Activated T-cell treated with anti-CD3 and anti-CD28 coated beads, Interleukin-2, amount 50 U/mL, for 72 hours (primary cell): ENCODE measurements around the gene PIERCE2. TPM values are rescaled to one million over a fixed set of nuclear protein-coding genes. Genes with fewer than 3 reads are reported as not detected.
"Not testable (repeated sequence)": the region's sequence is repeated elsewhere in the genome, so short reads cannot be mapped to it uniquely, and the experiment has no call there.

Source experiments
- ATAC-seq, 2 donors: fragments of 150-1000 bp; cut with Tn5 transposase; replicated peaks in 1 of 2; 2 replicates each; pipeline ENCODE4 v1.10.0; 2021; ENCODE audit warnings: moderate library complexity in 2 of 2, mild to moderate bottlenecking in 1 of 2
- DNase-seq, 2 donors: peaks; one replicate each; pipeline ENCODE4 v3.0.0; 2021 to 2022; ENCODE audit warnings: mixed read lengths in 1 of 2
- H3K27ac Mint-ChIP-seq: one replicate; pipeline ENCODE4 v1.8.0; 2022; ENCODE audit warnings: mild to moderate bottlenecking, moderate library complexity, mixed read lengths
- H3K27me3 Mint-ChIP-seq: one replicate; pipeline ENCODE4 v1.8.0; 2022; ENCODE audit warnings: low read depth, mixed read lengths
- H3K36me3 Mint-ChIP-seq, 2 donors: one replicate each; pipeline ENCODE4 v1.8.0; 2022; ENCODE audit warnings: mixed read lengths in 2 of 2, mild to moderate bottlenecking in 1 of 2; ENCODE audit not compliant: insufficient read depth in 2 of 2
- H3K4me1 Mint-ChIP-seq: one replicate; pipeline ENCODE4 v1.8.0; 2022; ENCODE audit warnings: low read depth, mixed read lengths
- H3K4me3 Mint-ChIP-seq, 2 donors: one replicate each; pipeline ENCODE4 v1.8.0; 2022; ENCODE audit warnings: mild to moderate bottlenecking in 2 of 2, mixed read lengths in 2 of 2, moderate library complexity in 2 of 2
- H3K9me3 Mint-ChIP-seq, 2 donors: one replicate each; pipeline ENCODE4 v1.8.0; 2022; ENCODE audit warnings: mixed read lengths in 2 of 2
- total RNA-seq, 2 donors: library from RNA; stranded (reverse); gene quantifications; one replicate each; pipeline ENCODE4 v1.2.3, GENCODE V29; 2022

PIERCE2 gene
- total RNA-seq, 2 donors from 2014 or later, result 0.69 TPM; not detected in 1

- not testable (repeated sequence) for H3K36me3 Mint-ChIP-seq, H3K4me3 Mint-ChIP-seq, H3K4me1 Mint-ChIP-seq, H3K27me3 Mint-ChIP-seq, DNase-seq, ATAC-seq, H3K27ac Mint-ChIP-seq, H3K9me3 Mint-ChIP-seq
Observed at GRCh38 chr15:55447030-55447394, 38.7 kb downstream of the PIERCE2 start.

GRCh38 chr15:55457401-55458022, 49.2 kb downstream of the PIERCE2 start:
- Mint-ChIP-seq H3K36me3 (peaks cover 4 to 12% of the 10 kb centered on the region in 2 donors), H3K27me3 (peaks cover 7% of the 10 kb centered on the region), H3K4me1 (no peaks in the 10 kb centered on the region), H3K9me3 (peaks cover 6% of the 10 kb centered on the region in 2 donors), H3K27ac (no peak overlapping the region), H3K4me3 (no peak overlapping the region)
- no peak for DNase-seq
- no peak for ATAC-seq

- ATAC-seq (no peak), DNase-seq (no peak)
- no peaks in the 10 kb centered on the region for H3K4me1 Mint-ChIP-seq
- peaks cover 6% of the 10 kb centered on the region in 2 donors for H3K9me3 Mint-ChIP-seq
- H3K27ac Mint-ChIP-seq, result no peak overlapping the region
- H3K4me3 Mint-ChIP-seq, result no peak overlapping the region
- H3K36me3 Mint-ChIP-seq, result peaks cover 4 to 12% of the 10 kb centered on the region in 2 donors
- H3K27me3 Mint-ChIP-seq, result no peaks in the 10 kb centered on the region
Observed at GRCh38 chr15:55461447-55461846, 53.2 kb downstream of the PIERCE2 start.

- H3K36me3 Mint-ChIP-seq, result no peaks in the 10 kb centered on the region
- ATAC-seq, result no peak
- no peak for DNase-seq
- H3K27me3 Mint-ChIP-seq, result no peaks in the 10 kb centered on the region
- no peak overlapping the region for H3K4me3 Mint-ChIP-seq
- no peaks in the 10 kb centered on the region for H3K4me1 Mint-ChIP-seq
- H3K27ac Mint-ChIP-seq, result no peak overlapping the region
- no peaks in the 10 kb centered on the region for H3K9me3 Mint-ChIP-seq
Observed at GRCh38 chr15:55468321-55468720, 60.0 kb downstream of the PIERCE2 start.

Other genes with a start within 250 kb of the PIERCE2 start
- 100 to 1,000 TPM; 181 to 207 TPM for gene RSL24D1, start 211.6 kb upstream of the PIERCE2 start, total RNA-seq
- gene RAB27A, start 118.7 kb upstream of the PIERCE2 start, total RNA-seq, result 100 to 1,000 TPM; 203 to 205 TPM
- gene PIGBOS1, start 89.4 kb upstream of the PIERCE2 start, total RNA-seq, result 10 to 100 TPM; 13.0 to 14.5 TPM
- 10 to 100 TPM; 27.5 to 32.9 TPM for gene PIGB, start 89.3 kb upstream of the PIERCE2 start, total RNA-seq
- gene CCPG1, start 136 bp upstream of the PIERCE2 start, total RNA-seq, result 10 to 100 TPM; 34.0 to 43.1 TPM
- gene DNAAF4, start 99.7 kb downstream of the PIERCE2 start, total RNA-seq, result under 1 TPM; 0.50 to 0.76 TPM
- not detected for gene PYGO1, start 179.8 kb downstream of the PIERCE2 start, total RNA-seq